ACC112 (cell line): ENCODE results near the gene EPHB1.

ENCODE experiments used
- H2AFZ ChIP-seq: fragments of 200-600 bp; sonication (generic); one replicate; pipeline ENCODE4 v1.6.0; 2017; ENCODE audit warnings: antibody characterized with exemption, low read length; ENCODE audit not compliant: unreplicated experiment
- H3K27ac ChIP-seq: fragments of 200-600 bp; sonication (generic); 2 replicates; pipeline ENCODE4 v1.5.1; 2014; ENCODE audit warnings: low read depth, mild to moderate bottlenecking, antibody characterized with exemption, low read length, moderate library complexity
- H3K27me3 ChIP-seq: fragments of 200-600 bp; sonication (generic); 2 replicates; pipeline ENCODE4 v1.6.1; 2014; ENCODE audit warnings: mild to moderate bottlenecking, antibody characterized with exemption, low read length, moderate library complexity, mixed read lengths; ENCODE audit not compliant: insufficient read depth
- H3K36me3 ChIP-seq: fragments of 200-600 bp; sonication (generic); 2 replicates; pipeline ENCODE4 v1.6.1; 2016; ENCODE audit warnings: mild to moderate bottlenecking, antibody characterized with exemption, low read length, moderate library complexity, mixed read lengths; ENCODE audit not compliant: insufficient read depth
- H3K4me1 ChIP-seq: fragments of 200-600 bp; sonication (generic); one replicate; pipeline ENCODE4 v1.6.1; 2016; ENCODE audit warnings: low read length, mixed read lengths; ENCODE audit not compliant: insufficient read depth, unreplicated experiment, control insufficient read depth
- H3K4me3 ChIP-seq: fragments of 200-600 bp; sonication (generic); 2 replicates; pipeline ENCODE4 v1.5.1; 2014; ENCODE audit warnings: mild to moderate bottlenecking, low read depth, low read length
- H3K79me2 ChIP-seq: fragments of 200-600 bp; sonication (generic); one replicate; pipeline ENCODE4 v1.6.0; 2016; ENCODE audit warnings: low read length; ENCODE audit not compliant: control insufficient read depth, unreplicated experiment, insufficient read depth

EPHB1 gene

GRCh38 chr3:135138776-135139175, 343.7 kb downstream of the EPHB1 start:
- H2AFZ ChIP-seq: no peak overlapping the region
- no peaks in the 10 kb centered on the region for H3K4me1 ChIP-seq
- H3K4me3 ChIP-seq: no peak overlapping the region
- H3K27me3 ChIP-seq: no peaks in the 10 kb centered on the region
- no peak overlapping the region for H3K27ac ChIP-seq
- no peaks in the 10 kb centered on the region for H3K36me3 ChIP-seq
- no peaks in the 10 kb centered on the region for H3K79me2 ChIP-seq

GRCh38 chr3:135140591-135140990, 345.5 kb downstream of the EPHB1 start:
- no peak overlapping the region for H2AFZ ChIP-seq
- no peaks in the 10 kb centered on the region for H3K36me3 ChIP-seq
- H3K27me3 ChIP-seq: no peaks in the 10 kb centered on the region
- no peak overlapping the region for H3K4me3 ChIP-seq
- H3K27ac ChIP-seq: no peak overlapping the region
- no peaks in the 10 kb centered on the region for H3K79me2 ChIP-seq
- no peaks in the 10 kb centered on the region for H3K4me1 ChIP-seq

GRCh38 chr3:135141160-135141559, 346.1 kb downstream of the EPHB1 start:
- H3K79me2 ChIP-seq: no peaks in the 10 kb centered on the region
- H2AFZ ChIP-seq: no peak overlapping the region
- no peak overlapping the region for H3K27ac ChIP-seq
- no peaks in the 10 kb centered on the region for H3K27me3 ChIP-seq
- no peaks in the 10 kb centered on the region for H3K36me3 ChIP-seq
- no peaks in the 10 kb centered on the region for H3K4me1 ChIP-seq
- no peak overlapping the region for H3K4me3 ChIP-seq

GRCh38 chr3:135141672-135142071, 346.6 kb downstream of the EPHB1 start:
- H3K4me1 ChIP-seq: no peaks in the 10 kb centered on the region
- no peak overlapping the region for H3K4me3 ChIP-seq
- no peaks in the 10 kb centered on the region for H3K36me3 ChIP-seq
- H2AFZ ChIP-seq: no peak overlapping the region
- no peaks in the 10 kb centered on the region for H3K79me2 ChIP-seq
- H3K27me3 ChIP-seq: no peaks in the 10 kb centered on the region
- no peak overlapping the region for H3K27ac ChIP-seq

GRCh38 chr3:135142530-135142929, 347.5 kb downstream of the EPHB1 start:
- Histone ChIP-seq H3K4me1 (no peaks in the 10 kb centered on the region), H3K27ac (no peak overlapping the region), H2AFZ (no peak overlapping the region), H3K79me2 (no peaks in the 10 kb centered on the region), H3K4me3 (no peak overlapping the region), H3K27me3 (no peaks in the 10 kb centered on the region), H3K36me3 (no peaks in the 10 kb centered on the region)

GRCh38 chr3:135143474-135143873, 348.4 kb downstream of the EPHB1 start:
- Histone ChIP-seq H3K27me3 (no peaks in the 10 kb centered on the region), H2AFZ (no peak overlapping the region), H3K27ac (no peak overlapping the region), H3K4me3 (no peak overlapping the region), H3K79me2 (no peaks in the 10 kb centered on the region), H3K36me3 (no peaks in the 10 kb centered on the region), H3K4me1 (no peaks in the 10 kb centered on the region)

GRCh38 chr3:135145581-135145980, 350.5 kb downstream of the EPHB1 start:
- Histone ChIP-seq H3K4me1 (no peaks in the 10 kb centered on the region), H3K27me3 (no peaks in the 10 kb centered on the region), H3K4me3 (no peak overlapping the region), H3K27ac (no peak overlapping the region), H3K79me2 (no peaks in the 10 kb centered on the region), H2AFZ (no peak overlapping the region), H3K36me3 (no peaks in the 10 kb centered on the region)

- H3K27ac ChIP-seq: no peak overlapping the region
- H3K36me3 ChIP-seq: no peaks in the 10 kb centered on the region
- no peak overlapping the region for H2AFZ ChIP-seq
- no peaks in the 10 kb centered on the region for H3K27me3 ChIP-seq
- no peak overlapping the region for H3K4me3 ChIP-seq
- H3K79me2 ChIP-seq: no peaks in the 10 kb centered on the region
- H3K4me1 ChIP-seq: no peaks in the 10 kb centered on the region
These were observed 352.6 kb downstream of the EPHB1 start for GRCh38 chr3:135147657-135148056.

GRCh38 chr3:135148398-135149020, 353.4 kb downstream of the EPHB1 start:
- Histone ChIP-seq H2AFZ (no peak overlapping the region), H3K4me3 (no peak overlapping the region), H3K27me3 (no peaks in the 10 kb centered on the region), H3K4me1 (no peaks in the 10 kb centered on the region), H3K27ac (no peak overlapping the region), H3K36me3 (no peaks in the 10 kb centered on the region), H3K79me2 (no peaks in the 10 kb centered on the region)

- Histone ChIP-seq H3K27ac (no peak overlapping the region), H3K27me3 (no peaks in the 10 kb centered on the region), H3K4me3 (no peak overlapping the region), H3K4me1 (no peaks in the 10 kb centered on the region), H3K79me2 (no peaks in the 10 kb centered on the region), H3K36me3 (no peaks in the 10 kb centered on the region), H2AFZ (no peak overlapping the region)
These were observed 354.9 kb downstream of the EPHB1 start for GRCh38 chr3:135149707-135150681.

GRCh38 chr3:135154186-135154585, 359.1 kb downstream of the EPHB1 start:
- Histone ChIP-seq H3K27me3 (no peaks in the 10 kb centered on the region), H3K4me1 (no peaks in the 10 kb centered on the region), H2AFZ (no peak overlapping the region)

More at GRCh38 chr3:135154186-135154585, 359.1 kb downstream of the EPHB1 start:
- Histone ChIP-seq H3K4me3 (no peak overlapping the region), H3K36me3 (no peaks in the 10 kb centered on the region), H3K27ac (no peak overlapping the region), H3K79me2 (no peaks in the 10 kb centered on the region)
